ENCODE results near the gene TMOD1. TPM values are rescaled to one million over a fixed set of nuclear protein-coding genes. Genes with fewer than 3 reads are reported as not detected.

TMOD1 gene
- total RNA-seq, 1 experiment from 2014 or later = not detected

DNA sequence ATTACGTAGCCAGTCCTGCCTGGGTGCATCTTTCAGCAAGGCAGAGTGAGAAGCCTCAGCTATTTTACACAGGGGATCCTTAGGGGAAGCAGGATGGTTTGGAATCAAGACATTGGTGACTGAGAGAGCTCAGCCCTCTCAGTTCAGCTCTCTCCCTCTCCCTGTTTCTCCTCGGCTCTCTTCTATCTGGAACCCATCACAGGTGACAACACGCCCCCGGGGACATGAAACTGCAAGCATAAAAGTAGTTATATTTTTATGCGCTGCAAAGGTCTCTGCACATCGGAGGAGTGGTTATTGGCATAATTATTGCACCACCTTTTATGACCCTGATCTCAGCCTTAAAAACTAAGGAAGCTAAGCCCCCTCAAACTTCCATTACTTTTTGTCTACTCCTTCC, 14.2 kb downstream of the TMOD1 start:
- Histone ChIP-seq H3K4me2 (ENCODE audit: low read length) (no peak overlapping the region), H3K27ac (ENCODE audit: low read length) (no peak overlapping the region), H3K36me3 (ENCODE audit: low read depth, low read length) (no peaks in the 10 kb centered on the region), H3K79me2 (ENCODE audit: low read length) (no peaks in the 10 kb centered on the region), H3F3A (ENCODE audit: low read length, unreplicated experiment) (no peaks in the 10 kb centered on the region), H3K9me2 (replicated peaks; ENCODE audit: low read length) (no peaks in the 10 kb centered on the region), H4K20me1 (ENCODE audit: low read length) (no peaks in the 10 kb centered on the region), H3K9ac (ENCODE audit: low read length) (no peak overlapping the region), H3K4me1 (ENCODE audit: insufficient read depth, low read length) (peaks cover 24% of the 10 kb centered on the region), H3K4me3 (ENCODE audit: low read length) (no peak overlapping the region), H3K9me3 (ENCODE audit: low read length) (no peaks in the 10 kb centered on the region), H2AFZ (ENCODE audit: low read length) (no peak overlapping the region), H3K27me3 (ENCODE audit: low read length) (no peaks in the 10 kb centered on the region)
- DNase-seq (no peak), ATAC-seq (no peak)
- intact Hi-C loops (cut with micrococcal nuclease) = no loop called here
- TF ChIP-seq EZH2 (IDR thresholded peaks at IDR 0.05; ENCODE audit: low read length, unreplicated experiment) (no peak), EZH2phosphoT487 (IDR thresholded peaks at IDR 0.05; ENCODE audit: borderline replicate concordance, low read length) (no peak)
- TF ChIP-seq, protein P1, sequence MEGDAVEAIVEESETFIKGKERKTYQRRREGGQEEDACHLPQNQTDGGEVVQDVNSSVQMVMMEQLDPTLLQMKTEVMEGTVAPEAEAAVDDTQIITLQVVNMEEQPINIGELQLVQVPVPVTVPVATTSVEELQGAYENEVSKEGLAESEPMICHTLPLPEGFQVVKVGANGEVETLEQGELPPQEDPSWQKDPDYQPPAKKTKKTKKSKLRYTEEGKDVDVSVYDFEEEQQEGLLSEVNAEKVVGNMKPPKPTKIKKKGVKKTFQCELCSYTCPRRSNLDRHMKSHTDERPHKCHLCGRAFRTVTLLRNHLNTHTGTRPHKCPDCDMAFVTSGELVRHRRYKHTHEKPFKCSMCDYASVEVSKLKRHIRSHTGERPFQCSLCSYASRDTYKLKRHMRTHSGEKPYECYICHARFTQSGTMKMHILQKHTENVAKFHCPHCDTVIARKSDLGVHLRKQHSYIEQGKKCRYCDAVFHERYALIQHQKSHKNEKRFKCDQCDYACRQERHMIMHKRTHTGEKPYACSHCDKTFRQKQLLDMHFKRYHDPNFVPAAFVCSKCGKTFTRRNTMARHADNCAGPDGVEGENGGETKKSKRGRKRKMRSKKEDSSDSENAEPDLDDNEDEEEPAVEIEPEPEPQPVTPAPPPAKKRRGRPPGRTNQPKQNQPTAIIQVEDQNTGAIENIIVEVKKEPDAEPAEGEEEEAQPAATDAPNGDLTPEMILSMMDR (conservative IDR thresholded peaks at IDR 0.05; ENCODE audit: low read depth, low read length) = no peak
- ChIA-PET CTCF (no interaction called here), POLR2A (ENCODE audit: unreplicated experiment) (no interaction called here)
- no TSS peak for BruUV-seq (replicated peaks)

GRCh38 chr9:97516111-97516510, 14.6 kb downstream of the TMOD1 start:
- ChIA-PET POLR2A (ENCODE audit: unreplicated experiment) (no interaction called here), CTCF (no interaction called here)
- no peak overlapping the region for H2AFZ ChIP-seq (ENCODE audit: low read length)
- no peaks in the 10 kb centered on the region for H3K9me3 ChIP-seq (ENCODE audit: low read length)
- intact Hi-C loops (cut with micrococcal nuclease) = no loop called here
- no peak overlapping the region for H3K9ac ChIP-seq (ENCODE audit: low read length)
- no peaks in the 10 kb centered on the region for H3K27me3 ChIP-seq (ENCODE audit: low read length)
- H3K4me2 ChIP-seq (ENCODE audit: low read length) = no peak overlapping the region
- no peaks in the 10 kb centered on the region for H3K36me3 ChIP-seq (ENCODE audit: low read depth, low read length)
- no peaks in the 10 kb centered on the region for H3F3A ChIP-seq (ENCODE audit: low read length, unreplicated experiment)
- H3K27ac ChIP-seq (ENCODE audit: low read length) = no peak overlapping the region
- H3K4me3 ChIP-seq (ENCODE audit: low read length) = no peak overlapping the region
- H3K79me2 ChIP-seq (ENCODE audit: low read length) = no peaks in the 10 kb centered on the region
- TF ChIP-seq, protein P1 (conservative IDR thresholded peaks at IDR 0.05; ENCODE audit: low read depth, low read length) = no peak
- TF ChIP-seq EZH2phosphoT487 (IDR thresholded peaks at IDR 0.05; ENCODE audit: borderline replicate concordance, low read length) (no peak), EZH2 (IDR thresholded peaks at IDR 0.05; ENCODE audit: low read length, unreplicated experiment) (no peak)
- DNase-seq (no peak), ATAC-seq (no peak)
- H3K4me1 ChIP-seq (ENCODE audit: insufficient read depth, low read length) = peaks cover 22% of the 10 kb centered on the region
- no TSS peak for BruUV-seq (replicated peaks)
- no peaks in the 10 kb centered on the region for H3K9me2 ChIP-seq (replicated peaks; ENCODE audit: low read length)
- H4K20me1 ChIP-seq (ENCODE audit: low read length) = no peaks in the 10 kb centered on the region

DNA sequence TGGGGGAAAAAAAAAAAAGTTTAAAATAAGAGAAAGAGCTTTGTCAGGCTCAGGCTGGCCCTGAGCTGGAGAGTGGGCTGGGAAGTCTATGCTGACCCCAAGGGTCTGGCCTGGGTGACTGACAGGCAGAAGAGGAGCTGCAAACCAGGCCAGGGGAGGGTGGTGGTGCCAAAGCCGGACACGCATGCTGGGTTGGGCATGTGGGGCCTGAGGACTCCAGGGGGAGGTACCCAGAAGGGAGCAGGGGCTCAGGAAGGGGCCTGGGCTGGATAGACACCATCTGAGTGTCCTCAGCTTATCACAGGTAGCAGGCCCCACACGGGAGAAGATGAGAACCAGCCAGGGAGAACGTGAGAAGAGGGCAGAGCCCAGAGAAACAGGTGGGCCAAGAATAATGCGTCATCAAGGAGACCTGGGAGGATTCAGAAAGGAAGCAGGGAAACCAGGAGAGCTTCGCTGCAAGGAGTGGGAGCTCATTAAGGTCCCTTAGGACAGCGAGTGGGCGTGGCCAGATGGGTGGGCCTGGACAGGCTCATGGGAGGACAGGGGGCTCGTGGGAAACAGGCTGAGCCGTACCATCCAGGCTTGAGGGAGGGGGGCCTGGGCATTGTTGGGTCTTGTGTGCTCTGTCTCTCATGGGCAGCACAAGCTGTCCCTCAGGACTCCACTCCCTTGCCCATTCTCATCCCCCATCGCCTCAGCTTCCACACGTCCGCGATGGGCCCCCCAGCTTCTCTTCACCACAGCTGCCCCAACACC, 16.0 kb downstream of the TMOD1 start:
- Histone ChIP-seq H3K27ac (ENCODE audit: low read length) (no peak overlapping the region), H3K36me3 (ENCODE audit: low read depth, low read length) (no peaks in the 10 kb centered on the region)

More for the DNA sequence above, 16.0 kb downstream of the TMOD1 start:
- no peaks in the 10 kb centered on the region for H3K9me2 ChIP-seq (replicated peaks; ENCODE audit: low read length)
- H3K79me2 ChIP-seq (ENCODE audit: low read length) = no peaks in the 10 kb centered on the region
- H4K20me1 ChIP-seq (ENCODE audit: low read length) = no peaks in the 10 kb centered on the region
- no peak overlapping the region for H2AFZ ChIP-seq (ENCODE audit: low read length)
- no peaks in the 10 kb centered on the region for H3F3A ChIP-seq (ENCODE audit: low read length, unreplicated experiment)
- ATAC-seq = no peak
- H3K9me3 ChIP-seq (ENCODE audit: low read length) = no peaks in the 10 kb centered on the region
- POLR2A ChIA-PET (ENCODE audit: unreplicated experiment) = no interaction called here
- CTCF ChIA-PET = no interaction called here
- no peaks in the 10 kb centered on the region for H3K27me3 ChIP-seq (ENCODE audit: low read length)
- H3K4me2 ChIP-seq (ENCODE audit: low read length) = no peak overlapping the region
- no peak for TF ChIP-seq EZH2phosphoT487 (IDR thresholded peaks at IDR 0.05; ENCODE audit: borderline replicate concordance, low read length)
- TF ChIP-seq, protein P1 (conservative IDR thresholded peaks at IDR 0.05; ENCODE audit: low read depth, low read length) = no peak
- no peak for TF ChIP-seq EZH2 (IDR thresholded peaks at IDR 0.05; ENCODE audit: low read length, unreplicated experiment)
- no peak overlapping the region for H3K4me3 ChIP-seq (ENCODE audit: low read length)
- no peak for DNase-seq
- H3K4me1 ChIP-seq (ENCODE audit: insufficient read depth, low read length) = peaks cover 13% of the 10 kb centered on the region
- BruUV-seq (replicated peaks) = no TSS peak
- H3K9ac ChIP-seq (ENCODE audit: low read length) = no peak overlapping the region
- intact Hi-C loops (cut with micrococcal nuclease) = no loop called here
